ENCODE results near the gene HPGD. TPM values are rescaled to one million over a fixed set of nuclear protein-coding genes. Genes with fewer than 3 reads are reported as not detected.

The HPGD gene
- total RNA-seq, 1 experiment from 2014 or later = 1.7 TPM

GRCh38 chr4:174475528-174475927 is 46.8 kb downstream of the HPGD start:
- no TSS peak for BruUV-seq (replicated peaks)
- TF ChIP-seq CTCF (conservative IDR thresholded peaks at IDR 0.05; ENCODE audit: low read depth, low read length) (no peak), EZH2 (IDR thresholded peaks at IDR 0.05; ENCODE audit: borderline replicate concordance, low read depth, low read length, poor library complexity, severe bottlenecking) (no peak)
- DNase-seq (ENCODE audit: low spot score) = no peak
- H3K27ac ChIP-seq (ENCODE audit: low read depth, low read length, poor library complexity, severe bottlenecking) = no peak overlapping the region
- CTCF ChIA-PET = no interaction called here
- no peaks in the 10 kb centered on the region for H3K36me3 ChIP-seq (ENCODE audit: insufficient read depth, low read length, poor library complexity, severe bottlenecking)
- intact Hi-C loops (cut with micrococcal nuclease; ENCODE audit: unreplicated experiment) = no loop called here
- H3K9me3 ChIP-seq (ENCODE audit: low read depth, low read length, poor library complexity, severe bottlenecking) = no peaks in the 10 kb centered on the region
- POLR2A ChIA-PET (ENCODE audit: low non-redundant PET) = no interaction called here
- no peak overlapping the region for H3K4me3 ChIP-seq (ENCODE audit: low read depth, low read length, poor library complexity, severe bottlenecking)
- no peaks in the 10 kb centered on the region for H3K27me3 ChIP-seq (replicated peaks; ENCODE audit: insufficient read depth, low read depth, low read length, poor library complexity)
- H3K4me1 ChIP-seq (ENCODE audit: insufficient read depth, low read length, poor library complexity, severe bottlenecking) = no peaks in the 10 kb centered on the region

DNA sequence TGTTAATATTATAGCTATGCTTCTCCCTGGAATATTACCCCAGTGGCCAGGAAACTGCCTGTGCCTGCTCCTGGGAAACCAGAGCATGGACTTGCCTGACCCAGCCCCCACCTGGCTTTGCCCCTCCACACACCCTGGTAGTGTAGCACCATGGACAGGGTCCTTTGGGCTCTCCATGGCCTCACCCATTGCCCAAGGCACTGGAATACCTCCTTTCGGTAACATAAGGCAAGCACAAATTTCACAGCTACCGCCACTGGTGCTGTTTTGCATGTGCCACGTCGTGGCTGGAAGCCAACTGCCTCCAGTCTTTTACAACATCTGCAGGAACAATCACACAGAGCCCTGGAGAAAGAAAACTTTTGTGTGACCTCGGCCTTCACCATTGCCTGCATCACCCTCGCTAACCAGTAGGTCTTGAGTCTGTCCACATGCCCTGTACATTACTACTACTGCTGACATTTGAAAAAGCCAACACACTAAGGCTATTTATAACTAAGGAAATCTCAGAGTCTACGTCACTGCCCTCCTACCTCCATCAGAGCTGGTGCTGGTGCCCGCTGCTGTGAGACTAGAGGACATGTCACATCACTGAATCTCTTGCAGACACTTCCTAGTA is 47.7 kb downstream of the HPGD start:
- POLR2A ChIA-PET (ENCODE audit: low non-redundant PET) = no interaction called here
- no peak overlapping the region for H3K27ac ChIP-seq (ENCODE audit: low read depth, low read length, poor library complexity, severe bottlenecking)
- TF ChIP-seq CTCF (conservative IDR thresholded peaks at IDR 0.05; ENCODE audit: low read depth, low read length) (no peak), EZH2 (IDR thresholded peaks at IDR 0.05; ENCODE audit: borderline replicate concordance, low read depth, low read length, poor library complexity, severe bottlenecking) (no peak)
- DNase-seq (ENCODE audit: low spot score) = peak; percentile 2
- no peaks in the 10 kb centered on the region for H3K27me3 ChIP-seq (replicated peaks; ENCODE audit: insufficient read depth, low read depth, low read length, poor library complexity)
- H3K4me1 ChIP-seq (ENCODE audit: insufficient read depth, low read length, poor library complexity, severe bottlenecking) = no peaks in the 10 kb centered on the region
- no peaks in the 10 kb centered on the region for H3K9me3 ChIP-seq (ENCODE audit: low read depth, low read length, poor library complexity, severe bottlenecking)
- intact Hi-C loops (cut with micrococcal nuclease; ENCODE audit: unreplicated experiment) = no loop called here
- CTCF ChIA-PET = no interaction called here
- no TSS peak for BruUV-seq (replicated peaks)
- H3K36me3 ChIP-seq (ENCODE audit: insufficient read depth, low read length, poor library complexity, severe bottlenecking) = no peaks in the 10 kb centered on the region
- no peak overlapping the region for H3K4me3 ChIP-seq (ENCODE audit: low read depth, low read length, poor library complexity, severe bottlenecking)

DNA sequence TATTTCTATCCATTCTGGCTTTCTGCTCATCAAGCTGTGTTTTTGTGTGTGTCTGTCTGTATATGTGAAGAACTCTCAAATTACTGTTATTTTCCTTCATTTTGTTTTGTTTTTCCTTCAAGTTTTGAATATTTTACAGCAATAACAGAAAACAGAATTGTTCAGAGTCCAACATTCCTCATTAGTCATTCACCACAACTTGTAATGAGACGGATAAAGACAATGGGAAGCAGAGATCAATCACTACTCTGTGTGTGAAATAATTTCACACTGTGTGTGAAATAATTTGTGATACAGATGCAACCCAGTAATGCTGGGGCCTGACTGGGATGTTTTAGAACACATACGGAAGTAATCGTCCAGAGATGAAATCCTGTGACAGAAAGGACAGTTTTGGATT is 55.2 kb downstream of the HPGD start:
- ChIA-PET CTCF (no interaction called here), POLR2A (ENCODE audit: low non-redundant PET) (no interaction called here)
- Histone ChIP-seq H3K9me3 (ENCODE audit: low read depth, low read length, poor library complexity, severe bottlenecking) (no peaks in the 10 kb centered on the region), H3K27me3 (replicated peaks; ENCODE audit: insufficient read depth, low read depth, low read length, poor library complexity) (no peaks in the 10 kb centered on the region), H3K27ac (ENCODE audit: low read depth, low read length, poor library complexity, severe bottlenecking) (no peak overlapping the region), H3K4me3 (ENCODE audit: low read depth, low read length, poor library complexity, severe bottlenecking) (no peak overlapping the region), H3K36me3 (ENCODE audit: insufficient read depth, low read length, poor library complexity, severe bottlenecking) (no peaks in the 10 kb centered on the region), H3K4me1 (ENCODE audit: insufficient read depth, low read length, poor library complexity, severe bottlenecking) (no peaks in the 10 kb centered on the region)
- intact Hi-C loops (cut with micrococcal nuclease; ENCODE audit: unreplicated experiment) = no loop called here
- no peak for TF ChIP-seq EZH2 (IDR thresholded peaks at IDR 0.05; ENCODE audit: borderline replicate concordance, low read depth, low read length, poor library complexity, severe bottlenecking)
- no peak for TF ChIP-seq CTCF (conservative IDR thresholded peaks at IDR 0.05; ENCODE audit: low read depth, low read length)
- no TSS peak for BruUV-seq (replicated peaks)
- DNase-seq (ENCODE audit: low spot score) = no peak
